Stomach (tissue), 9 donors: Measurements from ENCODE around the gene FADS2. TPM values are rescaled to one million over a fixed set of nuclear protein-coding genes. Genes with fewer than 3 reads are reported as not detected.
A peak's percentile ranks its signal among the peaks of the same experiment; 100 is the strongest.

Experiments used
- DNase-seq, 2 donors: peaks; one replicate each; pipeline versions ENCODE4 v3.0.0 to v3.0.0-alpha.2; 2013 to 2019
- H3K27ac ChIP-seq, 5 donors: fragments of 200-600 bp in 4 of 5; sonication (generic) in 4 of 5; one replicate each; pipeline ENCODE4 v1.5.1; 2013 to 2019; ENCODE audit warnings: mild to moderate bottlenecking in 1 of 5, moderate library complexity in 1 of 5
- H3K27me3 ChIP-seq, 3 donors: fragments of 200-600 bp; sonication (generic); one replicate each; pipeline ENCODE4 v1.5.1; 2017 to 2019; ENCODE audit warnings: mixed run types in 1 of 3
- H3K36me3 ChIP-seq, 4 donors: fragments of 200-600 bp; sonication (generic); 1 replicate in 3 of 4; 2 replicates in 1 of 4; pipeline ENCODE4 v1.5.1; 2016 to 2019
- H3K4me1 ChIP-seq, 4 donors: fragments of 200-600 bp; sonication (generic); one replicate each; pipeline ENCODE4 v1.5.1; 2016 to 2019
- H3K4me3 ChIP-seq, 4 donors: fragments of 200-600 bp; sonication (generic) in 3 of 4; one replicate each; pipeline ENCODE4 v1.5.1; 2016 to 2019; ENCODE audit warnings: mild to moderate bottlenecking in 1 of 4
- H3K9me3 ChIP-seq, 4 donors: fragments of 200-600 bp; sonication (generic); one replicate each; pipeline ENCODE4 v1.5.1; 2016 to 2019
- EP300 ChIP-seq: sonication (generic); formaldehyde crosslinking; IDR thresholded peaks from one replicate; pipeline ENCODE4 v1.6.1; 2017; ENCODE audit warnings: antibody characterized with exemption
- POLR2A ChIP-seq, 4 donors: fragments of 450-650 bp; IDR thresholded peaks; one replicate each; pipeline ENCODE4 v1.6.1; 2016; ENCODE audit warnings: antibody characterized with exemption in 4 of 4, control low read depth in 2 of 4, mild to moderate bottlenecking in 1 of 4, moderate library complexity in 1 of 4
- POLR2AphosphoS5 ChIP-seq, 3 donors: sonication (generic); formaldehyde crosslinking; IDR thresholded peaks; one replicate each; pipeline ENCODE4 v1.6.1; 2016; ENCODE audit warnings: antibody characterized with exemption in 3 of 3
- WGBS, 5 donors: extraction: QIAGEN DNeasy Blood & Tissue Kit in 3 of 5; methylation state at CpG; one replicate each; pipeline versions ENCODE4 v1.1.5 to v1.1.7; 2013 to 2018; 5-methylcytosine and 5-hydroxymethylcytosine counted together
- intact Hi-C: fragments of 100-400 bp; cut with DNase I; formaldehyde crosslinking; loops from one replicate; pipeline ENCODE4 v1.15.1; 2023; ENCODE audit warnings: low total_unique reads
- polyA plus RNA-seq, 3 donors: library from polyadenylated mRNA; stranded (reverse); fragments of 200-250 nt; gene quantifications; one replicate each; pipeline ENCODE4 v1.2.3, GENCODE V29; 2013
- total RNA-seq, 5 donors: library from RNA; depleted of rRNA; stranded (reverse); fragments of >200 nt; gene quantifications; one replicate each; pipeline versions ENCODE4 v1.1.0 to v1.2.3, GENCODE V29; 2014 to 2016
- TF ChIP-seq, protein P1 (sequence below), 7 experiments: fragments of 450-650 bp in 4 of 7; fragments of 200-600 bp in 3 of 7; sonication (generic) in 3 of 7; IDR thresholded peaks; one replicate each; pipeline ENCODE4 v1.5.1; 2016 to 2019; ENCODE audit warnings: antibody characterized with exemption in 7 of 7, control low read depth in 2 of 7, mild to moderate bottlenecking in 1 of 7
- donor health status: healthy with polysubstance abuse.
- donor health status: Bipolar disorder and iron deficiency.
- donor health status: healthy.

FADS2 gene
- total and polyA plus RNA-seq, 8 donors: 3.5 to 17.1 (median 13.0) TPM; not detected in 1

- intact Hi-C loops: no loop called here
- peaks cover 0 to 12% (median 0%) of the 10 kb centered on the region in 3 donors for H3K27me3 ChIP-seq
- H3K4me3 ChIP-seq: no peak overlapping the region
- peaks cover 0 to 21% (median 8%) of the 10 kb centered on the region in 4 donors for H3K36me3 ChIP-seq
- TF ChIP-seq EP300 (no peak), POLR2AphosphoS5 (IDR thresholded peaks at IDR 0.05) (peak in 1 of 3 donors; percentile 44)
- TF ChIP-seq, protein P1, sequence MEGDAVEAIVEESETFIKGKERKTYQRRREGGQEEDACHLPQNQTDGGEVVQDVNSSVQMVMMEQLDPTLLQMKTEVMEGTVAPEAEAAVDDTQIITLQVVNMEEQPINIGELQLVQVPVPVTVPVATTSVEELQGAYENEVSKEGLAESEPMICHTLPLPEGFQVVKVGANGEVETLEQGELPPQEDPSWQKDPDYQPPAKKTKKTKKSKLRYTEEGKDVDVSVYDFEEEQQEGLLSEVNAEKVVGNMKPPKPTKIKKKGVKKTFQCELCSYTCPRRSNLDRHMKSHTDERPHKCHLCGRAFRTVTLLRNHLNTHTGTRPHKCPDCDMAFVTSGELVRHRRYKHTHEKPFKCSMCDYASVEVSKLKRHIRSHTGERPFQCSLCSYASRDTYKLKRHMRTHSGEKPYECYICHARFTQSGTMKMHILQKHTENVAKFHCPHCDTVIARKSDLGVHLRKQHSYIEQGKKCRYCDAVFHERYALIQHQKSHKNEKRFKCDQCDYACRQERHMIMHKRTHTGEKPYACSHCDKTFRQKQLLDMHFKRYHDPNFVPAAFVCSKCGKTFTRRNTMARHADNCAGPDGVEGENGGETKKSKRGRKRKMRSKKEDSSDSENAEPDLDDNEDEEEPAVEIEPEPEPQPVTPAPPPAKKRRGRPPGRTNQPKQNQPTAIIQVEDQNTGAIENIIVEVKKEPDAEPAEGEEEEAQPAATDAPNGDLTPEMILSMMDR (IDR thresholded peaks at IDR 0.05): peak in 5 of 7 experiments; percentile 73 to 82 (median 79)
- no peaks in the 10 kb centered on the region for H3K9me3 ChIP-seq
- H3K27ac ChIP-seq: peak overlapping the region in 2 of 5 donors; percentile 7 to 46
- peaks cover 0 to 20% (median 11%) of the 10 kb centered on the region in 4 donors for H3K4me1 ChIP-seq
- 2 to 5% (median 2%) methylated on average over 14 to 24 of the region's 24 CpGs for WGBS, 5 donors
- peak; percentile 72 to 89 for DNase-seq
These were observed 43.1 kb downstream of the FADS2 start for GRCh38 chr11:61871158-61871597.

DNA sequence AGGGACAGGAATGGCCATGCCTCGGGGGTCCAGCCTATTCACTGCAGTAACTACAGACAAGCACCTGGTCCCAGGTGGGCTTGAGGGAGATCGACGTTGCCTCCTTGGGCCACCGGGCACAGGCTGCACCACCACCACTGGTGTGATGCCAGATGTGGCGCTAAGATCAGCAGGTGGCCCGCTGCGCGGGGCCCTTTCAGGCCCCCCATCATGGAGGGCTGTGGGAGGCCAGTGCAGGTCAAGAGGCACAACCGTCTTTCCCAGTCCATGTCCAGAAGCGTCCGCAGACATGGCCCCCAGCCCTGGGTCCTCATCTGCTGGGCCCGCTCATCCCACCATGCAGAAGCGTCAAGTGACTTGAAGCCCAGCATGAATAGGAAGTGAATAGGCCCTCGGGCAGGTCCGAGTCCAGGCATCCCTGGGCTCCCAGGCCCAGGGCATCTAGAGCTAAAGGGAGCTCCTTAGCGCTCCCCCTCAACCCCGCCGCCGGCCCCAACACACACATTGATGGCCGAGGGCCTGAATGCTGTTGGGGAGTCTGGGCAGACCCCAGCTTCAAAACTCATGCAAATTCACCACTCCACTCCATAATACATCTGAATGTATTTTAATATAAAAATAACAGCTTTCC, 45.0 kb downstream of the FADS2 start:
- intact Hi-C loops: no loop called here
- DNase-seq: no peak
- Histone ChIP-seq H3K4me3 (no peak overlapping the region), H3K9me3 (no peaks in the 10 kb centered on the region), H3K4me1 (peaks cover 0 to 20% (median 11%) of the 10 kb centered on the region in 4 donors), H3K27ac (no peak overlapping the region), H3K36me3 (peaks cover 0 to 30% (median 10%) of the 10 kb centered on the region in 4 donors), H3K27me3 (peaks cover 0 to 12% (median 0%) of the 10 kb centered on the region in 3 donors)
- no peak for TF ChIP-seq POLR2A (IDR thresholded peaks at IDR 0.05)
- TF ChIP-seq, protein P1 (IDR thresholded peaks at IDR 0.05): no peak
- no peak for TF ChIP-seq POLR2AphosphoS5 (IDR thresholded peaks at IDR 0.05)
- TF ChIP-seq EP300: no peak
- 88 to 97% (median 91%) methylated on average over 9 to 20 of the region's 20 CpGs for WGBS, 5 donors

DNA sequence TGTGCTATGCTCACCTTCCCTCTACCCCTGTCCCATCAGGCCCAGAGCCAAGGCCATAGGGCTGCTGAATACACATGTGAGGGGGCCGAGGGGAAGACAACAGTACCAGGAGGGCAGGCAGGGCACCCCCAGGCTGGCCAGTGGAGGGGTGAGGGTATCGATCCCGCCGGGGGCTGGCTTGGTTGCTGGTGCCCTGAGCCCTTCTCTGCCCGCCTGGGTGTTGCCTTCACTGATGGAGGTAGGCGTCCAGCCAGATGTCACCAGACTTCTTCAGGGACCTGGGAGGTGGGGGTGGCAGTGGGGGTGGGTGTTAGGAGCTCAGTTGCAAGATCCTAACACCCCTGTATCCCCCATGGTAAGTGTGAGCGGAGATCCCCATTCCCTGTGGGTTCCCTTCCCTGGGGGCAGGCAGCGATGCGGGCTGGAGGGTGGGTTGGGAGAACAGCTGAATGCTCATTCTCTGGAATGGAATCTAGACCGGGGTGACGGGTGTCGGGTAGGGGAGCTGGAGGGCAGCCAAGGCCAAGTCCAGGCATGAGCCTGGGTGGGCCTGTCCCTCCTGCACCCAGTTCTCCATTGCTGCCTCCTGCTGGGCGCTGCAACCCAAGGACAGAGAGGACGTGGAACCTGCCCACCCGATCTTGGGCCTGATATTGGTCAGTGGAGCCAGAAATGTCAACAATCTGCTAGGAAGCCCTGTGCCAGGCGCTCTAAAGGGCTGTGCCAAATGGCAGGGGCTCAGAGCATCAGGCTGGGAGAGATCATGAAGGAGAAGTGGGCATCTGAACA, 45.7 kb downstream of the FADS2 start:
- Histone ChIP-seq H3K4me3 (no peak overlapping the region), H3K36me3 (peaks cover 0 to 37% (median 17%) of the 10 kb centered on the region in 4 donors), H3K9me3 (no peaks in the 10 kb centered on the region), H3K4me1 (peaks cover 0 to 20% (median 11%) of the 10 kb centered on the region in 4 donors), H3K27ac (no peak overlapping the region), H3K27me3 (peaks cover 0 to 12% (median 0%) of the 10 kb centered on the region in 3 donors)
- 73 to 85% (median 81%) methylated on average over 16 of the region's 16 CpGs for WGBS, 5 donors
- TF ChIP-seq EP300 (no peak), POLR2A (IDR thresholded peaks at IDR 0.05) (no peak)
- TF ChIP-seq, protein P1 (IDR thresholded peaks at IDR 0.05): no peak
- DNase-seq: no peak
- intact Hi-C loops: no loop called here

GRCh38 chr11:61874377-61874809, 46.3 kb downstream of the FADS2 start:
- Histone ChIP-seq H3K27me3 (peaks cover 0 to 12% (median 0%) of the 10 kb centered on the region in 3 donors), H3K9me3 (no peaks in the 10 kb centered on the region), H3K4me1 (peaks cover 0 to 20% (median 11%) of the 10 kb centered on the region in 4 donors), H3K4me3 (no peak overlapping the region), H3K36me3 (peaks cover 0 to 44% (median 23%) of the 10 kb centered on the region in 4 donors), H3K27ac (no peak overlapping the region)
- intact Hi-C loops: no loop called here
- TF ChIP-seq, protein P1 (IDR thresholded peaks at IDR 0.05): no peak
- no peak for DNase-seq
- WGBS, 5 donors: 44 to 76% (median 47%) methylated on average over 12 of the region's 12 CpGs
